GM18498 (cell line): ENCODE data around the gene CYP2C9.
"Not testable (repeated sequence)": the region's sequence is repeated elsewhere in the genome, so short reads cannot be mapped to it uniquely, and the experiment has no call there.

Experiments used
- ATAC-seq: cut with Tn5 transposase; IDR thresholded peaks from one replicate; pipeline ENCODE4 v1.9.1; 2021; ENCODE audit warnings: mild to moderate bottlenecking, moderate library complexity; ENCODE audit not compliant: unreplicated experiment

Gene CYP2C9

GRCh38 chr10:94938383-94938782 is at the start of gene CYP2C9:
Gene CYP2C9 (plus strand): TSS chr10:94938658. CDS start chr10:94938683, 25 bp downstream.
- ATAC-seq = no peak

DNA sequence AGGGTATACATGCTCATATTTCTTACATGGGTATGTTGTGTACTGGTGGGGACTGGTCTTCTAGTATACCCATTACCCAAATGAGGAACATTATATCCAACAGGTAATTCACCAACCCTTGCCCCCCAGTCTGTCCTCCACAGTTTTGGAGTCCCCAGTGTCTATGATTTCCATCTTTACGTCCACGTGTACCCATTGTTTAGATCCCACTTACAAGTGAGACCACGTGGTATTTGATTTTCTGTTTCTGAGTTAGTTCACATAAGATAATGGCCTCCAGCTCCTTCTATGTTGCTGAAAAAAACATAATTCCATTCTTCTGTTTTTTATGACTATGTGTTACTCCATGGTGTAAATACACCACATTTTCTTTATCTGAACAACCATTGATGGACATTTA is 49.3 kb upstream of the CYP2C9 start:
- no peak for ATAC-seq

DNA sequence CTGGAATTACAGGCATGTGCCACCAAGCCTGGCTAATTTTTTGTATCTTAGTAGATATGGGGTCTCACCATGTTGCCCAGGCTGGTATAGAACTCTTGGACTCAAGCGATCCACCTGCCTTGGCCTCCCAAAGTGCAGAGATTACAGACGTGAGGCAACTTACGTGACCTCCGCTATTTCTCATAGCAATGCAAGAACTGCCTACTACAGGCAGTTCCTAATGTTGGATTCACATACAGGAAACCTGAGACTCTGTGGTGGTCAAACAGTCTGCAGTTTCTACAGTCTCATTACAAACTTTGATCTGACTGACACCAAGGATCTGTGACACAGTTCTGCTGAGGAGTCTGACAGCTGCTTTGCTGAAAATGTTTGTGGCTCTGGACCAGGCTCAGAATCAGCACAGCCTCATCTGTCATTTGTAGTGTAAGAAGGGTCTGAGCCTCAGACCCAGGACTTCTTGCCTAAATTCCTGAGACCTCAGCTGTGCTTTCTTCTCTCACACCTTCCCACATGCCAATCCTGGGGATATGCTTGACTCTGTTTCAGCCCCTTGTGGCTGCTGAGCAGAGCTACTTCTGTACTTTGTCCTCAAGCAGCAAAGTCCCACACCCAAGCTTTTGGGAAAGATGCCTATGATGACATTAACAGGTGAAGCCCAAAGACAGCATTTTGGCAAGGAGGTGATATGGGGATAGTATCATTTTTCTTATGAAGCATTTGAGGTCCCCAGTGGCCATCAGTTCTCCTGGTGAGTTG is 48.0 kb upstream of the CYP2C9 start:
- no peak for ATAC-seq

GRCh38 chr10:94898414-94898813 is 40.0 kb upstream of the CYP2C9 start:
- ATAC-seq = not testable (repeated sequence)

DNA sequence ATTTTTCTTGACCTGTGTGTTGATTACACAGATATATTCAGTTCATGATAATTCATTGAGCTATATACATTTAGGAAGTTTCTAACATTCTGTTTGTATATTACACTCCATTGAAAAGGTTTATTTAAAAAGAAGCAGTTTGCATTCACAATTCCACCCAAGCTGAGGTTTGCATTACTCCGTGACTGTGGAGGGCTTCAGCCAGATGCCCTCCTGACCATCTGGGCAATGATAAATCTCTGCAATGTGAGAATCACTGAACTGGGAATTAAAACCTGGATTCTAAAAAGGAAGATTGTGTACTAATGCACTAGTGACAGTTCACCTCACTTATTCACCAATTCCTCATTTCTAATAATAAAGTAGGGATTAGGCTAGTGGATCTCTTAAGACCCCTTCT is 36.4 kb upstream of the CYP2C9 start:
- ATAC-seq = no peak

- no peak for ATAC-seq
Observed at GRCh38 chr10:94902570-94902969, 35.9 kb upstream of the CYP2C9 start.

GRCh38 chr10:94904506-94905148 is 33.8 kb upstream of the CYP2C9 start:
- ATAC-seq = not testable (repeated sequence)

GRCh38 chr10:94916423-94916822 is 22.0 kb upstream of the CYP2C9 start:
- ATAC-seq = no peak

- no peak for ATAC-seq
Observed at GRCh38 chr10:94936721-94937120, 1.7 kb upstream of the CYP2C9 start.

GRCh38 chr10:94943432-94944103 is 5.1 kb downstream of the CYP2C9 start:
- ATAC-seq = not testable (repeated sequence)

GRCh38 chr10:94946181-94946580 is 7.7 kb downstream of the CYP2C9 start:
- not testable (repeated sequence) for ATAC-seq

GRCh38 chr10:94963901-94964300 is 25.4 kb downstream of the CYP2C9 start:
- ATAC-seq = peak; percentile 82

- ATAC-seq = no peak
Observed at GRCh38 chr10:94983555-94983954, 45.1 kb downstream of the CYP2C9 start.

- ATAC-seq = no peak
Observed at GRCh38 chr10:94989192-94989591, 50.7 kb downstream of the CYP2C9 start.

DNA sequence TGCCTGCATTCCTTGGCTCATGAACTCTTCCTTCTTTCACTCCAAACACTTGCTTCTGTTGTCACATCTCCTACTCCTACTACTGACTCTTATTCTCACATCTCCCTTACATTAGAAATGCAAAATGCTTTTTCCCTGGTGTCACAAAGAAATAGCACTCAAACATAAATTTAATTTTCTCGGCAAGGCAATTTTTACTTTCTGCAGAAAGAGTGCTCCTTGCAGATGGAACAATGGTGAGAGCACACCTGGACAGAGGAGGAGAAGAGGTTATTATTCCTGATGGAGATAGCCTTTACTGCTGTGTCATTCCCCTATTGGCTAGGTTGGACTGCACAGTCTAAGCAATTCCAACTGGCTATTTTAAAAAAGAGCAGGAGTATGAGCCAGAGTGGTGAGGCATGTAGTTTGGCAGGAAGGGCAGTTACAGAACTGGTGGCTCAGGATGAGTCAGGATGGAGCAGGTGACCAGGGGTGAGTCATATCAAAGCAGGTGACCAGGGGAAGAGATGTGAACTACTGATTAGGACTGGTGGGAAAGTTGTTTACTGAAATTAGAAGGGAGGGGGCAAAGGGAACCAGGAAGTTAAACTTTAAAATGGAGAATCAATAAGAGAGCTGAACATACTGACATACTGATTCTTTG is 52.9 kb downstream of the CYP2C9 start:
- no peak for ATAC-seq

- ATAC-seq = no peak
Observed at GRCh38 chr10:94992811-94993210, 54.4 kb downstream of the CYP2C9 start.

DNA sequence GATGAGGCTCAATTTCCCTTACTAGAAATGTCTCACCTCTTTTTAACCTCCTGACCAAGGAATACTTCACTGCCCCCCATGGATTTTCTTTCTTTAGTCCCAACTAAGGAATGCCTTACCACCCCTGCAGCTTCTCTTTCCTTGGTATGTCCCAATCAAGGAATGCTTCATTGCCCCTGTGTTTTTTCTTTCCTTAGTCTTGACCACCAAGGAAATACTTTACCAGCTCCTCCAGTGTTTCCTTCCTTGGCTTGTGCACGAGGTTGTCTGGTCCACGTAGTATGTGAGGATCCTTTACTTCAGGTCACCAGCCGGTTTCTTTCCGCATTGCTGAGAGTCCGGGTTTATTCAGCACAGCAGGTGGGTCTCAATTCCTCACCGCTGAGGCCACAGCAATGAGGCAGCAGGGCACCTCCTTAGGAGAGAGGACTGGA is 59.3 kb downstream of the CYP2C9 start:
- no peak for ATAC-seq

- no peak for ATAC-seq
Observed at GRCh38 chr10:95026461-95026860, 88.0 kb downstream of the CYP2C9 start.

DNA sequence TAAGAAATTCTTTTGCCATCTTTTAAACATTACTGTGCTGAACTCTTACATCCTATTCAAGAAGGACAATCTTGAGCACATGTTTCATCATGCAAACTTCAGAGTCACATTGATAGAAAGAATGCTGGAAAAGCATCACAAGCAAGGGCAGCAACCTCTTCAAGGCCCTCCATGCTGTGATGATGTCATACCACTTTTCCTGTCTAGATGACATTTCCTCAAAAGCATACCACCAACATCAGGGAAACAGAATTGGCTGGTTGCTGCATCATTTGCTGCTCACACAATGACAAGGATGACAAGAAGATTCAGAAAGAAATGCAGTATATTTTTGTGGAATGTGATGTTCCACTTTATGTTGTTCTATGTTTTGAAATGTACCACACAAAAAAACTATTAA is 93.2 kb downstream of the CYP2C9 start:
- no peak for ATAC-seq

DNA sequence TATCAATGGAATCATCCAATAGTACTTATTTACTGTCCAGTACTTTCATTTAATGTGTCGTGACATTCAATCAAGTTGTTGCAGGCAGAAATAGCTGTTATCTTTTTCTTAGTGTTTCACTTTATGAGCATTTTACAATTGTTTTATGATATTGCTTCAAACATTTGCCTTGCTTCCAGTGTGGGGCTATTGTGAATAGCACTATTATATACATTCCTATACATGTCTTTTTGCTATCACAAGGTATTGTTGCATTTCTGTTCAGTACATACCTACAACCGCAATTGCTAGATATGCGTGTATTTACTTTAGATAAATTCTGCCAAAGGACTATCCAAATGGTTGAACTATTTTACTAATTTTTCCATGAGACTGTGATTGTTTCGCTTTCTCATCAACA is 95.9 kb downstream of the CYP2C9 start:
- no peak for ATAC-seq
